Stomach (tissue), 4 donors: ENCODE data around the gene GRIA2.

Experiments
- CTCF ChIP-seq, 7 experiments: fragments of 450-650 bp in 4 of 7; fragments of 200-600 bp in 3 of 7; sonication (generic) in 3 of 7; IDR thresholded peaks; one replicate each; pipeline ENCODE4 v1.5.1; 2016 to 2019; ENCODE audit warnings: antibody characterized with exemption in 7 of 7, control low read depth in 2 of 7, mild to moderate bottlenecking in 1 of 7
- EP300 ChIP-seq: sonication (generic); formaldehyde crosslinking; IDR thresholded peaks from one replicate; pipeline ENCODE4 v1.6.1; 2017; ENCODE audit warnings: antibody characterized with exemption
- POLR2A ChIP-seq, 4 donors: fragments of 450-650 bp; IDR thresholded peaks; one replicate each; pipeline ENCODE4 v1.6.1; 2016; ENCODE audit warnings: antibody characterized with exemption in 4 of 4, control low read depth in 2 of 4, mild to moderate bottlenecking in 1 of 4, moderate library complexity in 1 of 4
- POLR2AphosphoS5 ChIP-seq, 3 donors: sonication (generic); formaldehyde crosslinking; IDR thresholded peaks; one replicate each; pipeline ENCODE4 v1.6.1; 2016; ENCODE audit warnings: antibody characterized with exemption in 3 of 3

DNA sequence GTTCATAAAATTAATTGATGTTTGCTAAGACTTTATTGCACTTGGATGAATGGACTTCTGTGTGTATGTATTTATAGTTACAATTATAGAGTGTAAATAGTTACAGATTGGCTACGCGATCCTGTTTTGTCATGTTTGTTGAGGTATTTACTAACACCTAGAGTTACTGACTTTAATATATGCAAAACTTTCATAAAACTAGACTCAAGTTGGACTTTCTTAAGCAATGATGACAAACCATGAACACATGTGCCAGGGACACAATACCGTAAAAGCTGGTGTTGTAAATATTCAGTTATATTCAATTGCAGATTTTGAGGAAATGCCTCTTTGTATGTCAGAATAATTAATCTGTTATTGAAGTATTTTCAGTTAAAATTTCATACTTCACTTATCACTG, 6.1 kb downstream of the GRIA2 start:
- TF ChIP-seq EP300 (no peak), CTCF (IDR thresholded peaks at IDR 0.05) (no peak), POLR2A (IDR thresholded peaks at IDR 0.05) (no peak), POLR2AphosphoS5 (IDR thresholded peaks at IDR 0.05) (no peak)
